HG03378 (cell line): ENCODE measurements around the gene SAMD11.

Experiments used
- ATAC-seq: cut with Tn5 transposase; IDR thresholded peaks from one replicate; pipeline ENCODE4 v1.9.1; 2021; ENCODE audit warnings: mild to moderate bottlenecking, moderate library complexity; ENCODE audit not compliant: unreplicated experiment

The SAMD11 gene

GRCh38 chr1:992362-992761 lies 68.6 kb downstream of the SAMD11 start:
- ATAC-seq, result no peak

DNA sequence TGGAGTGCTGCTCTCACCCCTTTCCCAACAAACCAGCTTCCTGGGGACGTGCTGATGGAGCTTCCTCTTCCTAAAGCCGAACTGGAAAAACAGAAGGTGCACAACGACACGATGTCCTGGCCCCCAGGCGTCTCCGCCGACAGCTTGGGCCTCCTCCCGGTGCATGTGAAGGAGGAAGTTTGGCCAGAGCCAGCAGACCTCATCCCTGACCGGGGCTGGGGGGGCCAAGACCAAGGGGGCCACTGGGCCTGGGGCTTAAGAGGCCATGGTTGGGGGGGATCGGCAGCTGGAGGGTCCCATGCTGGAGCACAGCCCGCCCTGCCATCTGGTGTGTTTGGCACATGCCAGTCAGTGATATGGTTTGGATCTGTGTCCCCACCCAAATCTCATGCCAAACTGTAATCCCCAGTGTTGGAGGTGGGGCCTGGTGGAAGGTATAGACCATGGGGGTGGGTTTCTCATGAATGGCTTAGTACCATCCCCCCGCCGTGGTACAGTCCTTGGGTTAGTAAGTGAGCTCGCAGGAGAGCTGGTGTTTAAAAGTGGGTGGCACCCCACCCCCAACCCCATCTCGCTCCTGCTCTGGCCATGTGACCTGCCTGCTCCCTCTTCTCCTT lies 69.8 kb downstream of the SAMD11 start:
- ATAC-seq, result no peak
